HEK293 (cell line): ENCODE results near the gene ANXA10.

Source experiments
- CTCF ChIA-PET: fragments of 350-600 bp; formaldehyde crosslinking; extraction: SDS; loops from one replicate; lab custom pipeline; 2021; ENCODE audit warnings: antibody characterized with exemption; lab: Yijun Ruan, JAX
- POLR2A ChIA-PET: fragments of 300-600 bp; formaldehyde crosslinking; extraction: SDS; loops from one replicate; lab custom pipeline; 2020; ENCODE audit warnings: antibody characterized with exemption, inconsistent platforms; lab: Yijun Ruan, JAX
- H3K27ac ChIP-seq: fragments of 200-500 bp; sonication (Bioruptor generic); 2 replicates; pipeline ENCODE4 v1.5.1; 2014; ENCODE audit warnings: low read depth, low read length, control low read depth, inconsistent platforms; ENCODE audit errors: extremely low read depth
- H3K36me3 ChIP-seq, 2 experiments: fragments of 200-500 bp in 1 of 2; sonication (Bioruptor generic) in 1 of 2; 1 replicate in 1 of 2; 2 replicates in 1 of 2; pipeline ENCODE4 v1.5.1; 2014 to 2017; ENCODE audit warnings: inconsistent platforms in 2 of 2, low read length in 2 of 2; ENCODE audit not compliant: control insufficient read depth in 2 of 2, insufficient read depth in 1 of 2
- H3K4me1 ChIP-seq: fragments of 200-500 bp; sonication (Bioruptor generic); 2 replicates; pipeline ENCODE4 v1.5.1; 2014; ENCODE audit warnings: mild to moderate bottlenecking, low read length, inconsistent platforms; ENCODE audit not compliant: control insufficient read depth, insufficient read depth
- H3K4me3 ChIP-seq: 2 replicates; pipeline ENCODE4 v1.5.1; 2011; ENCODE audit warnings: low read depth, mild to moderate bottlenecking, control low read depth, low read length, moderate library complexity
- H3K9me3 ChIP-seq: fragments of 200-500 bp; sonication (Bioruptor generic); 2 replicates; pipeline ENCODE4 v1.5.1; 2014; ENCODE audit warnings: low read depth, low read length, inconsistent platforms; ENCODE audit not compliant: control insufficient read depth, insufficient read depth
- BCL11B ChIP-seq: fragments of 450-650 bp; formaldehyde crosslinking; IDR thresholded peaks from 2 replicates; pipeline ENCODE4 v1.5.1; 2016; ENCODE audit warnings: low read depth, missing biosample characterization, missing genetic modification characterization
- HIC1 ChIP-seq: fragments of 450-650 bp; formaldehyde crosslinking; IDR thresholded peaks from 2 replicates; pipeline ENCODE4 v1.5.1; 2016; ENCODE audit warnings: missing biosample characterization, missing genetic modification characterization
- KLF1 ChIP-seq: fragments of 450-650 bp; formaldehyde crosslinking; IDR thresholded peaks from 2 replicates; pipeline ENCODE4 v1.5.1; 2016; ENCODE audit warnings: missing biosample characterization, missing genetic modification characterization
- OVOL3 ChIP-seq: fragments of 450-650 bp; formaldehyde crosslinking; IDR thresholded peaks from 2 replicates; pipeline ENCODE4 v1.5.1; 2016; ENCODE audit warnings: missing biosample characterization, missing genetic modification characterization
- SCRT2 ChIP-seq: fragments of 450-650 bp; formaldehyde crosslinking; IDR thresholded peaks from 2 replicates; pipeline ENCODE4 v1.5.1; 2016; ENCODE audit warnings: missing biosample characterization, missing genetic modification characterization
- SETDB1 ChIP-seq: IDR thresholded peaks from one replicate; pipeline ENCODE4 v1.6.1; 2017; ENCODE audit warnings: mild to moderate bottlenecking, low read length, moderate library complexity, mixed read lengths; ENCODE audit not compliant: insufficient read length
- SP7 ChIP-seq: fragments of 450-650 bp; formaldehyde crosslinking; IDR thresholded peaks from 2 replicates; pipeline ENCODE4 v1.5.1; 2016; ENCODE audit warnings: missing biosample characterization, missing genetic modification characterization
- TCF7L2 ChIP-seq: IDR thresholded peaks from 2 replicates; pipeline ENCODE4 v1.6.1; 2011; ENCODE audit warnings: low read depth, mild to moderate bottlenecking, inconsistent platforms, low read length, moderate library complexity, borderline replicate concordance
- ZBTB17 ChIP-seq: fragments of 450-650 bp; formaldehyde crosslinking; IDR thresholded peaks from 2 replicates; pipeline ENCODE4 v1.5.1; 2016; ENCODE audit warnings: missing biosample characterization, missing genetic modification characterization
- ZFP41 ChIP-seq: fragments of 450-650 bp; formaldehyde crosslinking; IDR thresholded peaks from 2 replicates; pipeline ENCODE4 v1.5.1; 2016; ENCODE audit warnings: missing biosample characterization, missing genetic modification characterization, borderline replicate concordance
- ZNF10 ChIP-seq: fragments of 450-650 bp; formaldehyde crosslinking; IDR thresholded peaks from 2 replicates; pipeline ENCODE4 v1.5.1; 2017; ENCODE audit warnings: missing biosample characterization, missing genetic modification characterization
- ZNF155 ChIP-seq: fragments of 450-650 bp; formaldehyde crosslinking; IDR thresholded peaks from 2 replicates; pipeline ENCODE4 v1.5.1; 2016; ENCODE audit warnings: missing biosample characterization, missing genetic modification characterization
- ZNF184 ChIP-seq: fragments of 450-650 bp; IDR thresholded peaks from 2 replicates; pipeline ENCODE4 v1.5.1; 2018; ENCODE audit warnings: missing biosample characterization, mild to moderate bottlenecking, missing genetic modification characterization
- ZNF654 ChIP-seq: fragments of 450-650 bp; formaldehyde crosslinking; IDR thresholded peaks from 2 replicates; pipeline ENCODE4 v1.5.1; 2016; ENCODE audit warnings: low read depth, missing biosample characterization, missing genetic modification characterization
- ZNF692 ChIP-seq: fragments of 450-650 bp; formaldehyde crosslinking; IDR thresholded peaks from 2 replicates; pipeline ENCODE4 v1.5.1; 2016; ENCODE audit warnings: missing biosample characterization, missing genetic modification characterization
- TF ChIP-seq, protein P1 (sequence below): fragments of 450-650 bp; formaldehyde crosslinking; IDR thresholded peaks from 2 replicates; pipeline ENCODE4 v1.5.1; 2017; ENCODE audit warnings: missing biosample characterization, mild to moderate bottlenecking, missing genetic modification characterization, moderate library complexity
- TF ChIP-seq, protein P2 (sequence below): fragments of 450-650 bp; formaldehyde crosslinking; IDR thresholded peaks from 2 replicates; pipeline ENCODE4 v1.5.1; 2017; ENCODE audit warnings: missing biosample characterization, missing genetic modification characterization
- TF ChIP-seq, protein P3 (sequence below): fragments of 450-650 bp; formaldehyde crosslinking; IDR thresholded peaks from 2 replicates; pipeline ENCODE4 v1.5.1; 2017; ENCODE audit warnings: missing biosample characterization, missing genetic modification characterization

The ANXA10 gene

GRCh38 chr4:168095776-168096406 lies 3.6 kb downstream of the ANXA10 start (continued):
- TF ChIP-seq HIC1 (tag by site-specific recombination) (no peak), ZBTB17 (tag by site-specific recombination) (no peak), SETDB1 (no peak), ZNF184 (tag by site-specific recombination) (no peak), ZFP41 (no peak), KLF1 (no peak)
- TF ChIP-seq, protein P1, sequence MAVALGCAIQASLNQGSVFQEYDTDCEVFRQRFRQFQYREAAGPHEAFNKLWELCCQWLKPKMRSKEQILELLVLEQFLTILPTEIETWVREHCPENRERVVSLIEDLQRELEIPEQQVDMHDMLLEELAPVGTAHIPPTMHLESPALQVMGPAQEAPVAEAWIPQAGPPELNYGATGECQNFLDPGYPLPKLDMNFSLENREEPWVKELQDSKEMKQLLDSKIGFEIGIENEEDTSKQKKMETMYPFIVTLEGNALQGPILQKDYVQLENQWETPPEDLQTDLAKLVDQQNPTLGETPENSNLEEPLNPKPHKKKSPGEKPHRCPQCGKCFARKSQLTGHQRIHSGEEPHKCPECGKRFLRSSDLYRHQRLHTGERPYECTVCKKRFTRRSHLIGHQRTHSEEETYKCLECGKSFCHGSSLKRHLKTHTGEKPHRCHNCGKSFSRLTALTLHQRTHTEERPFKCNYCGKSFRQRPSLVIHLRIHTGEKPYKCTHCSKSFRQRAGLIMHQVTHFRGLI (tag by site-specific recombination): no peak
- TF ChIP-seq, protein P2, sequence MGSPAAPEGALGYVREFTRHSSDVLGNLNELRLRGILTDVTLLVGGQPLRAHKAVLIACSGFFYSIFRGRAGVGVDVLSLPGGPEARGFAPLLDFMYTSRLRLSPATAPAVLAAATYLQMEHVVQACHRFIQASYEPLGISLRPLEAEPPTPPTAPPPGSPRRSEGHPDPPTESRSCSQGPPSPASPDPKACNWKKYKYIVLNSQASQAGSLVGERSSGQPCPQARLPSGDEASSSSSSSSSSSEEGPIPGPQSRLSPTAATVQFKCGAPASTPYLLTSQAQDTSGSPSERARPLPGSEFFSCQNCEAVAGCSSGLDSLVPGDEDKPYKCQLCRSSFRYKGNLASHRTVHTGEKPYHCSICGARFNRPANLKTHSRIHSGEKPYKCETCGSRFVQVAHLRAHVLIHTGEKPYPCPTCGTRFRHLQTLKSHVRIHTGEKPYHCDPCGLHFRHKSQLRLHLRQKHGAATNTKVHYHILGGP (tag by site-specific recombination): no peak
- TF ChIP-seq, all 188 proteins: peak for 0

- no peaks in the 10 kb centered on the region for H3K9me3 ChIP-seq
- TF ChIP-seq, protein P3, sequence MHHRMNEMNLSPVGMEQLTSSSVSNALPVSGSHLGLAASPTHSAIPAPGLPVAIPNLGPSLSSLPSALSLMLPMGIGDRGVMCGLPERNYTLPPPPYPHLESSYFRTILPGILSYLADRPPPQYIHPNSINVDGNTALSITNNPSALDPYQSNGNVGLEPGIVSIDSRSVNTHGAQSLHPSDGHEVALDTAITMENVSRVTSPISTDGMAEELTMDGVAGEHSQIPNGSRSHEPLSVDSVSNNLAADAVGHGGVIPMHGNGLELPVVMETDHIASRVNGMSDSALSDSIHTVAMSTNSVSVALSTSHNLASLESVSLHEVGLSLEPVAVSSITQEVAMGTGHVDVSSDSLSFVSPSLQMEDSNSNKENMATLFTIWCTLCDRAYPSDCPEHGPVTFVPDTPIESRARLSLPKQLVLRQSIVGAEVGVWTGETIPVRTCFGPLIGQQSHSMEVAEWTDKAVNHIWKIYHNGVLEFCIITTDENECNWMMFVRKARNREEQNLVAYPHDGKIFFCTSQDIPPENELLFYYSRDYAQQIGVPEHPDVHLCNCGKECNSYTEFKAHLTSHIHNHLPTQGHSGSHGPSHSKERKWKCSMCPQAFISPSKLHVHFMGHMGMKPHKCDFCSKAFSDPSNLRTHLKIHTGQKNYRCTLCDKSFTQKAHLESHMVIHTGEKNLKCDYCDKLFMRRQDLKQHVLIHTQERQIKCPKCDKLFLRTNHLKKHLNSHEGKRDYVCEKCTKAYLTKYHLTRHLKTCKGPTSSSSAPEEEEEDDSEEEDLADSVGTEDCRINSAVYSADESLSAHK (tag by site-specific recombination): no peak
- TF ChIP-seq OVOL3 (tag by site-specific recombination): no peak
- no peak for TF ChIP-seq SCRT2 (tag by site-specific recombination)
- no peak for TF ChIP-seq ZNF654 (tag by site-specific recombination)
- TF ChIP-seq SP7 (tag by site-specific recombination): no peak
- no peak for TF ChIP-seq ZNF692 (tag by site-specific recombination)
- TF ChIP-seq ZNF10 (tag by site-specific recombination): no peak
- no peak for TF ChIP-seq TCF7L2
- TF ChIP-seq ZNF155 (tag by site-specific recombination): no peak
- no peak for TF ChIP-seq BCL11B (tag by site-specific recombination)
- no peak overlapping the region for H3K27ac ChIP-seq
- POLR2A ChIA-PET: no interaction called here
- no peaks in the 10 kb centered on the region for H3K4me1 ChIP-seq
- no peaks in the 10 kb centered on the region for H3K36me3 ChIP-seq
- no peak overlapping the region for H3K4me3 ChIP-seq
- CTCF ChIA-PET: interaction anchor here (0.7 kb wide), 1 partner anchor 41 kb away, joined by 3 read pairs; no protein-coding TSS in a partner anchor
Measured at GRCh38 chr4:168096407-168096784, 4.1 kb downstream of the ANXA10 start.
